Hair follicular keratinocyte (primary cell): ENCODE measurements around the gene SEMA4C. TPM values are rescaled to one million over a fixed set of nuclear protein-coding genes. Genes with fewer than 3 reads are reported as not detected.

Experiments
- total RNA-seq: library from RNA; depleted of rRNA; stranded (reverse); fragments of >200 nt; gene quantifications from 2 replicates; pipeline ENCODE4 v1.2.3, GENCODE V29; 2015

Gene SEMA4C, protein sequence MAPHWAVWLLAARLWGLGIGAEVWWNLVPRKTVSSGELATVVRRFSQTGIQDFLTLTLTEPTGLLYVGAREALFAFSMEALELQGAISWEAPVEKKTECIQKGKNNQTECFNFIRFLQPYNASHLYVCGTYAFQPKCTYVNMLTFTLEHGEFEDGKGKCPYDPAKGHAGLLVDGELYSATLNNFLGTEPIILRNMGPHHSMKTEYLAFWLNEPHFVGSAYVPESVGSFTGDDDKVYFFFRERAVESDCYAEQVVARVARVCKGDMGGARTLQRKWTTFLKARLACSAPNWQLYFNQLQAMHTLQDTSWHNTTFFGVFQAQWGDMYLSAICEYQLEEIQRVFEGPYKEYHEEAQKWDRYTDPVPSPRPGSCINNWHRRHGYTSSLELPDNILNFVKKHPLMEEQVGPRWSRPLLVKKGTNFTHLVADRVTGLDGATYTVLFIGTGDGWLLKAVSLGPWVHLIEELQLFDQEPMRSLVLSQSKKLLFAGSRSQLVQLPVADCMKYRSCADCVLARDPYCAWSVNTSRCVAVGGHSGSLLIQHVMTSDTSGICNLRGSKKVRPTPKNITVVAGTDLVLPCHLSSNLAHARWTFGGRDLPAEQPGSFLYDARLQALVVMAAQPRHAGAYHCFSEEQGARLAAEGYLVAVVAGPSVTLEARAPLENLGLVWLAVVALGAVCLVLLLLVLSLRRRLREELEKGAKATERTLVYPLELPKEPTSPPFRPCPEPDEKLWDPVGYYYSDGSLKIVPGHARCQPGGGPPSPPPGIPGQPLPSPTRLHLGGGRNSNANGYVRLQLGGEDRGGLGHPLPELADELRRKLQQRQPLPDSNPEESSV
- total RNA-seq, result 14.0 and 14.4 TPM in 2 replicates

DNA sequence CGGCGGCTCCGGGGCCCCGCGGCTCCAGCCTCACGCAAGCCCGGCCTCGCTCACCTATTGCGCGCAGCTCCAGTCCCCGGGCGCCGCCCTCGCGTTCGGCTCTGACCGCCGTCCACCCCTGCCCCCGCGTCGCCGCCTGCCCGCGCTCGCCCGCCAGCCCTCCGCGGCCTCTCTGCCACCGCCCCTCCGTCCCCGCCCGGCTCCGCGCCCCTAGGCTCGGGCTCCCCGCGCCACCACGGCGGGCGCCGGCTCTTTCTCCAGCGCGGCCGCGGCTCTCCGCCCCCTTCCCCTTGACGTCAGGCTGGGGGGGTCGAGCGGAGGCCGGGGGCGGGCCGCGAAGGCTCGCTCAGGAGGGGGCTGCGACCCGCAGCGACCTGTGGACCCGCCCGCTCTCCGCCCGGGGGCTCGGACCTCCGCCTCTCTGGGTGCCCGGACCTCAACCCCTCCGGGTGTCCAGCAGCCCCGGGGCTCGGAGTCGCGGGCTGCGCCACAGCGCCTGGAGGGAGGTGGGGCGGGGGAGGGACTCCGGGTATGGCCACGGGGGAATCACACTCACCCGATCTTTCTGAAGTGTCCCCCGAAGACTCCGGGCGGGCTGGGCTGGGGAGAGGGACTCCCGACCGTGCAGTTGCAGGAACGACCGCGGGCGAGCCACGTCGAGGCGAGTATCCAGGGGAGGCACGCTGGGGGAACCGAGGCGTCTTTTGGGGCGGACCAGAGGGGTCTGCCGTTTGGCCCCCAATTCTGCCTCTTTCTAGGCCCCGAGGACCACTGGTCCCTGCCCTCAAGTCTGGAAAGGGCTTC, at the start of gene SEMA4C:
TSS of gene SEMA4C (minus strand) at position 259 of the 804 bp plus-strand sequence. CDS start 2,194 bp downstream, outside the sequence.

DNA sequence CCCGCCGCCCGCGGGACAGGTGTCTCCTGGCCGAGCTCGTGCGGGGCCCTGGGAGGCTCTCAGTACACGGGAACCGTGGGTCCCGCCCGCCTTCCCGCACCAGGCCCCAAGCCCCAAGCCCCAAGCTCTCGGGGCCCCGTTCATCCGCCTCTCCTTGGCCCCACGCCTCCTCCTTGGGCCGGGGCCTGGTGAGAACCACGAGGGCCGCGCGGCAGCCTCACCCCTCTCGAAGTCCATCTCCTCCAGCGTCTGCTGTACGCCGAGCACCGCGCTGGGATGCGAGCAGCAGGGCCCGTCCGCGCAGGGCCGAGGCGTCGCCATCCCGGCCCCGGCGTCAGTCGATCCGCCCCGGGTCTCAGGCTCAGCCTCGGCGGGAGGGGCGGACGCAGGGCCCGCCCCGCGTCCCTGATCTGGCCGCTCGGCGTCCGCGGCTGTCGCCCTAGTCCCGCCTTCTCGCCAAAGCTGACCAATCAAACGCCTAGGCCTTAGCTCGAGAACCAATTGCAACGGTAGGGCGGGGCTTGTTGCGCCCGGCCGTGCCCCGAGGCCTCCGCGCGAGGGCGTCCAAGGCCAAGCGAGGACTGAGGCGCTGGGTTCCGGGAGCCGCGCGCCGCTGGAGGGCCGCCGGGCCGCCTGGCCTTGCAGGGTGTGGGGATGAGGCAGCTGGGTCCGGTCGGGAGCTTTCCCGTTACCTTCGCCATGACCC, 12.1 kb downstream of the SEMA4C start, which contains the start of gene ANKRD39:
TSS of gene ANKRD39 (minus strand) at position 350 of the 706 bp plus-strand sequence. CDS start at position 321, 29 bp downstream.

DNA sequence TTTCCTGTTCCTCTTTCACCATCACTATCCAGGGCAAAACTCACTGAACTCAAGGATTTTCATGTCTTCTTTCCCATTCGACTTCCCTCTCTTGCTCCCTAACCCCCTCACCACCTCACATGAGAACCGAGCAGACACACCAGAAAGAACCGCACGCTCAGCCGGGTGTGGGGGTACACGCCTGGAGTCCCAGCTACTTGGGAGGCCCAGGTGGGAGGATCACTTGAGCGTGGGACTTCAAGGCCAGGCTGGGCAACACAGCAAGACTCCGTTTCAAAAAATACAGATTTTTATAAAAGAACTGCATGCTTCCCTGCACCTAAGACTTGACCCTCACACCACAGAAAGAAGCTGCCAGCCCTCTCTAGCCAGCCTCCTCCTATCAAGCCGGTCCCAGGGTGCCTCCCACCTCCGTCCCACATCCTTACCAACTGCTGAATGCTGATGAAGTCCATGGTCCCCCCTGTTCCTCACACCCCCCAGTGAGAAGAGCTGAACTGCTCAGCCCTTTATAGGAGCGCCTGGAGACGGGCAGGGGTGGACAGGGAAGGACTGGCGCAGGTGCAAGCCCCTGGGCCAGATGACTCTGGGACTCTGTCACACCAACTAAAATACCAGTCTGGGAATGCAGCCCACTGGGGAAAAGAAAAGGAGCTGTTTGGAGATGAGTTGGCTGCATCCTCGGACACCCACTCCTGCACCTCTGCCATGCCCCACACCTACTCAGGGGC, 26.2 kb downstream of the SEMA4C start, which contains the start of gene ANKRD23:
TSS of gene ANKRD23 (minus strand) at position 484 of the 731 bp plus-strand sequence. CDS start at position 455, 29 bp downstream.

DNA sequence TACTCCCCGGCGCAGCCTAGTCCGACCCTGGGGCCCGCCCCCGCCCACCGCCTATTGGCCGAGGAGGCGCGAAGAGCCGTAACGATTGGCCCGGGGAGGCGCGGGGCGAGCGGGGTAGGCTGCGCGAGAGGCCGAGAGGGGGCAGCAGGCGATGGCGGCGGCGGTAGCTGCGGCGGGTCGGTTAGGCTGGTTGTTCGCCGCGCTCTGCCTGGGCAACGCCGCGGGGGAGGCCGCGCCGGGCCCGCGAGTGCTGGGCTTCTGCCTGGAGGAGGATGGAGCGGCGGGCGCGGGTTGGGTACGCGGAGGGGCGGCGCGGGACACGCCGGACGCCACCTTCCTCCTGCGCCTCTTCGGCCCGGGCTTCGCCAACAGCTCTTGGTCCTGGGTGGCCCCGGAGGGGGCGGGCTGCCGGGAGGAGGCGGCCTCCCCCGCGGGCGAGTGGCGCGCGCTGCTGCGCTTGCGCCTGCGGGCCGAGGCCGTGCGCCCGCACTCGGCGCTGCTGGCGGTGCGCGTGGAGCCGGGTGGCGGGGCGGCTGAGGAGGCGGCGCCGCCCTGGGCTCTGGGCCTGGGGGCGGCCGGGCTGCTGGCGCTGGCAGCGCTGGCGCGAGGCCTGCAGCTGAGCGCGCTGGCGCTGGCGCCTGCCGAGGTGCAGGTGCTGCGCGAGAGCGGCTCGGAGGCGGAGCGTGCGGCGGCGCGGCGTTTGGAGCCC, 53.6 kb downstream of the SEMA4C start, which contains the start of gene CNNM3:
TSS of gene CNNM3 (plus strand) at position 142 of the 709 bp plus-strand sequence. CDS start at position 152, 10 bp downstream.

Other genes starting within 250 kb of the SEMA4C start
- gene KANSL3, start 231.8 kb downstream of the SEMA4C start, total RNA-seq, result 17.2 and 20.1 TPM in 2 replicates
- gene FER1L5, start 227.3 kb downstream of the SEMA4C start, total RNA-seq, result 0.34 TPM in 1 of 2 replicates, not detected in the other
- gene LMAN2L, start 130.0 kb downstream of the SEMA4C start, total RNA-seq, result 12.6 and 16.2 TPM in 2 replicates
- 4.2 and 7.6 TPM in 2 replicates for gene CNNM4, start 109.2 kb downstream of the SEMA4C start, total RNA-seq
- gene CNNM3, start 53.8 kb downstream of the SEMA4C start, total RNA-seq, result 3.0 and 3.2 TPM in 2 replicates
- gene ANKRD23, start 26.1 kb downstream of the SEMA4C start, total RNA-seq, result 0.65 and 0.78 TPM in 2 replicates
- 19.2 and 19.5 TPM in 2 replicates for gene ANKRD39, start 12.1 kb downstream of the SEMA4C start, total RNA-seq
- not detected in 2 replicates for gene FAM178B, start 116.5 kb upstream of the SEMA4C start, total RNA-seq
- 9.1 and 13.1 TPM in 2 replicates for gene FAHD2B, start 224.8 kb upstream of the SEMA4C start, total RNA-seq
- 4.9 and 8.9 TPM in 2 replicates for gene ANKRD36, start 243.1 kb upstream of the SEMA4C start, total RNA-seq